Measurements from ENCODE around the gene ERBB2. TPM values are rescaled to one million over a fixed set of nuclear protein-coding genes. Genes with fewer than 3 reads are reported as not detected.

Gene ERBB2
- total and polyA plus RNA-seq, 9 of the 15 experiments (the other 6 are each of a cell fraction or from before 2014, with no cell fraction given), result 0.74 to 5.6 (median 3.3) TPM

- in situ Hi-C loops (cut with MboI) (loop anchor here (5.0 kb wide), 1 partner anchor 48 kb away; no protein-coding TSS in a partner anchor), intact Hi-C loops (cut with micrococcal nuclease) (loop anchor here (5.0 kb wide), 1 partner anchor 82 kb away; no protein-coding TSS in a partner anchor)
- Histone ChIP-seq H3K27me3 (ENCODE audit: control insufficient read depth in 2 of 2, insufficient read depth in 2 of 2, low read length in 2 of 2) (no peaks in the 10 kb centered on the region), H4K20me1 (replicated peaks; ENCODE audit: control insufficient read depth, insufficient read depth, low read length) (no peaks in the 10 kb centered on the region; the same call in 1 of the 2 replicates), H3K36me3 (ENCODE audit: control insufficient read depth, insufficient read depth, low read length) (0 out of 3 replicates have a peak, but pooled peaks cover 2% of the 10 kb centered on the region), H3K9me1 (ENCODE audit: control insufficient read depth, insufficient read depth, low read length) (no peaks in the 10 kb centered on the region), H3K4me2 (ENCODE audit: insufficient read depth, low read length) (no peak overlapping the region), H3K4me1 (replicated peaks in 1 of 2; ENCODE audit: control insufficient read depth in 2 of 2, insufficient read depth in 2 of 2, low read length in 2 of 2) (peaks cover 32 to 93% of the 10 kb centered on the region in 2 experiments), H3K4me3 (no peak overlapping the region), H3K9ac (ENCODE audit: insufficient read depth in 1 of 2, low read depth in 2 of 2, low read length in 2 of 2) (peak overlapping the region in 1 of 2 experiments; percentile 84; a peak in 2 of 4 replicates), H3K27ac (ENCODE audit: extremely low read depth, low read depth, low read length) (no peak overlapping the region), H2AFZ (ENCODE audit: low read depth, low read length) (no peak overlapping the region), H3K79me2 (ENCODE audit: control insufficient read depth, insufficient read depth, low read length) (peaks cover 13% of the 10 kb centered on the region; the same call in 2 of the 3 replicates), H3K9me3 (replicated peaks; ENCODE audit: control insufficient read depth, insufficient read depth, low read depth, low read length) (no peaks in the 10 kb centered on the region)
- ATAC-seq (no peak), DNase-seq (ENCODE audit: extremely low read depth in 1 of 4, low spot score in 3 of 4) (no peak), FAIRE-seq (no peak)
- ChIA-PET POLR2A (interaction anchor here (0.8 to 4.0 kb wide), 8 partner anchors 10 to 86 kb away, joined by 3 to 16 read pairs (median 5); partner anchors contain the start of genes PGAP3 and STARD3), CTCF (ENCODE audit: low intra/inter-chr PET ratio) (interaction anchor here (1.4 to 8.3 kb wide), 2 partner anchors 48 to 84 kb away, joined by 6 to 131 read pairs; no protein-coding TSS in a partner anchor)
- 0 out of 2 replicates have a peak, but pooled peaks have one; percentile 41 for TF ChIP-seq ZNF24 (IDR thresholded peaks at IDR 0.05)
- peak; percentile 43; the same call in 1 of the 2 replicates for TF ChIP-seq RBFOX2 (IDR thresholded peaks at IDR 0.05; ENCODE audit: low read depth, low read length)
- no peak for TF ChIP-seq IRF9 (tag; IDR thresholded peaks at IDR 0.05)
- no peak for TF ChIP-seq PHF8 (IDR thresholded peaks at IDR 0.05; ENCODE audit: borderline replicate concordance, low read length)
- no peak for TF ChIP-seq XRCC3 (IDR thresholded peaks at IDR 0.05)
- TF ChIP-seq ZBTB40 (IDR thresholded peaks at IDR 0.05), result no peak
- no peak for TF ChIP-seq ZBTB40 (CRISPR knock-in tag; IDR thresholded peaks at IDR 0.05)
- no peak for TF ChIP-seq HSF4 (CRISPR knock-in tag; IDR thresholded peaks at IDR 0.05; ENCODE audit: borderline replicate concordance)
- peak; percentile 53; the same call in 1 of the 2 replicates for TF ChIP-seq POLR2G (IDR thresholded peaks at IDR 0.05; ENCODE audit: low read depth, low read length)
- no peak for TF ChIP-seq ZNF165 (CRISPR knock-in tag; IDR thresholded peaks at IDR 0.05; ENCODE audit: borderline replicate concordance)
- BruUV-seq (replicated peaks), result no TSS peak
- 96% methylated on average over 20 of the region's 23 CpGs for WGBS (ENCODE audit: insufficient coverage, low coverage, missing lambda C conversion rate)
These were observed 29.7 kb upstream of the ERBB2 start for GRCh38 chr17:39669897-39670735.
